Calu3 (cell line): ENCODE results near the gene CEPT1. TPM values are rescaled to one million over a fixed set of nuclear protein-coding genes. Genes with fewer than 3 reads are reported as not detected.
A peak's percentile ranks its signal among the peaks of the same experiment; 100 is the strongest.

Source experiments
- BruUV-seq: library from RNA; stranded (reverse); fragments of 400-500 nt; replicated peaks from 2 replicates; lab custom pipeline; 2021; lab: Mats Ljungman, UMichigan
- CTCF ChIA-PET: fragments of 300-600 bp; sonication (Branson Sonifier 250); formaldehyde crosslinking; loops from one replicate; lab custom pipeline; 2022; ENCODE audit warnings: antibody characterized with exemption; lab: Charles Lee
- DNase-seq: peaks from one replicate; pipeline ENCODE4 v3.0.0; 2022
- H3K27ac Mint-ChIP-seq: one replicate; pipeline ENCODE4 v1.8.0; 2022; ENCODE audit warnings: mixed read lengths; ENCODE audit not compliant: unreplicated experiment
- H3K27me3 Mint-ChIP-seq: one replicate; pipeline ENCODE4 v1.8.0; 2022; ENCODE audit warnings: mixed read lengths; ENCODE audit not compliant: unreplicated experiment
- H3K36me3 Mint-ChIP-seq: one replicate; pipeline ENCODE4 v1.8.0; 2022; ENCODE audit warnings: mild to moderate bottlenecking, moderate library complexity, mixed read lengths; ENCODE audit not compliant: insufficient read depth, unreplicated experiment
- H3K4me1 Mint-ChIP-seq: one replicate; pipeline ENCODE4 v1.8.0; 2022; ENCODE audit warnings: mild to moderate bottlenecking, low read depth, mixed read lengths; ENCODE audit not compliant: unreplicated experiment
- H3K4me3 Mint-ChIP-seq: one replicate; pipeline ENCODE4 v1.8.0; 2022; ENCODE audit warnings: mild to moderate bottlenecking, low read depth, moderate library complexity, mixed read lengths; ENCODE audit not compliant: unreplicated experiment
- H3K9me3 Mint-ChIP-seq: one replicate; pipeline ENCODE4 v1.8.0; 2022; ENCODE audit warnings: low read depth, mixed read lengths; ENCODE audit not compliant: unreplicated experiment
- CTCF ChIP-seq: fragments of 200-600 bp; IDR thresholded peaks from one replicate; pipeline ENCODE4 v1.8.0; 2022; ENCODE audit warnings: antibody characterized with exemption; ENCODE audit not compliant: unreplicated experiment
- intact Hi-C: fragments of 100-400 bp; cut with micrococcal nuclease; formaldehyde crosslinking; loops from one replicate; pipeline ENCODE4 v1.10.0; 2022; ENCODE audit not compliant: unreplicated experiment
- total RNA-seq: library from RNA; stranded (reverse); gene quantifications from 2 replicates; pipeline ENCODE4 v1.2.3, GENCODE V29; 2022

The CEPT1 gene
- total RNA-seq, 1 experiment from 2014 or later = 24.7 TPM

DNA sequence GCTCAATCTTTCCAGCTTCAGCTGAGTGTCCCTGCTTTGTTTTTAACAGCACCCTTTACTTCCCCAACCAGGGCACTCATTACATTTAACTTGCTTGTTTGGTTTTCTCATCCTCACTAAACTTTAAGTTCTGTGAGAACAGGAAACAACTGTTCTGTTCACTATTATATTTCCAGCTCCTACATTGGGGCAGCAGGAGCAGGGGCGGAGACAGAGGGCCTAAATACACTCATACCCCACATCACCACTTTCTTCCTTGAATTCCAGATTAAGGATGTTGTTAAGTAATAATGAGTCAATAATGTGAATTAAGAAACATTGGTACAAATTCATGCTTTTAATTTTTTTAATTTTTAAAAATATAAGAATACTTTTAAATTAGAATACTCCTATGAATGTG lies 6.2 kb upstream of the CEPT1 start:
- Mint-ChIP-seq H3K9me3 (no peaks in the 10 kb centered on the region), H3K4me3 (no peak overlapping the region), H3K36me3 (peaks cover 12% of the 10 kb centered on the region), H3K27ac (no peak overlapping the region), H3K27me3 (no peaks in the 10 kb centered on the region), H3K4me1 (no peaks in the 10 kb centered on the region)
- CTCF ChIA-PET = no interaction called here
- intact Hi-C loops = no loop called here
- no TSS peak for BruUV-seq
- no peak for DNase-seq
- TF ChIP-seq CTCF = no peak

- H3K9me3 Mint-ChIP-seq = no peaks in the 10 kb centered on the region
- H3K36me3 Mint-ChIP-seq = peaks cover 35% of the 10 kb centered on the region
- H3K27ac Mint-ChIP-seq = peak overlapping the region; percentile 89
- peaks cover 22% of the 10 kb centered on the region for H3K4me1 Mint-ChIP-seq
- CTCF ChIA-PET = no interaction called here
- BruUV-seq = TSS peak; percentile 54
- H3K27me3 Mint-ChIP-seq = no peaks in the 10 kb centered on the region
- intact Hi-C loops = no loop called here
- peak overlapping the region; percentile 98 for H3K4me3 Mint-ChIP-seq
- no peak for TF ChIP-seq CTCF
- peak; percentile 39 for DNase-seq
Observed at GRCh38 chr1:111139324-111139955, 583 bp upstream of the CEPT1 start.

DNA sequence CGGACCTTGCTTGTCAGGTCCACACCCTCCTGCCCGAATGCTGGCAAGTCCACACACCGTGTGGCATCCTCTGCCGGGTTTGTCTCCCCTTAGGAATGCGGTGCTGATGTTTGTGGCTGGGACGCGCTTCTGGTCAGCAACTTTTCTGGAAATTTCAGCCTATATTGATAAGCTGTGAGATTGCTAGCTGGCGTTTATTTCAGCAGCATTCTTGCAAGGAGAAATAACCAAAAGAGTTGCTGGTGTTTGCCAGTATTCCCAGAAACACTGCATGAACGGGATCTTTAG lies 601 bp downstream of the CEPT1 start:
- Mint-ChIP-seq H3K4me1 (peaks cover 22% of the 10 kb centered on the region), H3K36me3 (peaks cover 34% of the 10 kb centered on the region), H3K9me3 (no peaks in the 10 kb centered on the region), H3K4me3 (peak overlapping the region; percentile 98), H3K27ac (no peak overlapping the region), H3K27me3 (no peaks in the 10 kb centered on the region)
- BruUV-seq = no TSS peak
- CTCF ChIA-PET = interaction anchor here (0.9 kb wide), 1 partner anchor 110 kb away, joined by 3 read pairs; no protein-coding TSS in a partner anchor
- TF ChIP-seq CTCF = no peak
- peak; percentile 23 for DNase-seq
- intact Hi-C loops = loop anchor here (2.0 kb wide), 1 partner anchor 62 kb away; no protein-coding TSS in a partner anchor

- H3K4me3 Mint-ChIP-seq = peak overlapping the region; percentile 98
- intact Hi-C loops = loop anchor here (2.0 kb wide), 1 partner anchor 61 kb away; no protein-coding TSS in a partner anchor
- H3K4me1 Mint-ChIP-seq = peaks cover 22% of the 10 kb centered on the region
- TSS peak; percentile 36 for BruUV-seq
- CTCF ChIA-PET = interaction anchor here (0.9 kb wide), 1 partner anchor 111 kb away, joined by 3 read pairs; no protein-coding TSS in a partner anchor
- TF ChIP-seq CTCF = no peak
- no peak for DNase-seq
- peaks cover 32% of the 10 kb centered on the region for H3K36me3 Mint-ChIP-seq
- H3K27me3 Mint-ChIP-seq = no peaks in the 10 kb centered on the region
- H3K9me3 Mint-ChIP-seq = no peaks in the 10 kb centered on the region
- peak overlapping the region; percentile 46 for H3K27ac Mint-ChIP-seq
Observed at GRCh38 chr1:111141245-111142220, 1.5 kb downstream of the CEPT1 start.
